GM21390 (cell line): ENCODE data around the gene LAMC1.

Source experiments
- ATAC-seq: cut with Tn5 transposase; IDR thresholded peaks from one replicate; pipeline ENCODE4 v1.9.1; 2021; ENCODE audit not compliant: unreplicated experiment

The LAMC1 gene

DNA sequence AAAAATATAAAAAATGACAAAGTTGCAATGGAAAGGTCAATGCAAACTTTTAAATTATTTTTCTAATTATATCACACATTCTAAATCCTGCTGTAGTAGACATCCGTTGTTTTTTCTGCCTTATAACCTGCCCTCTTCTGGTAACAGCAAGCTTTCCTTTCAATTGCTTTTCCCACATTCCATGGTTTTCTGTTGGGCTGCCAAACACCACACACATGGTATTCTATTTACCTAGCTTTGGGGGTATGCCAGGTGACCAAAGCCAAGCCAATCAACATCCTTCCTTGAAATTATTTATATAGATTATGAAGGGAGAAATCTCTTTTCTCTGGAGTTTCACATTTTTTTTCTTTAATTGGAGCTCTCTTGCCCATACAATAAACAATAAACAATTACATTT lies 3.4 kb upstream of the LAMC1 start:
- no peak for ATAC-seq

DNA sequence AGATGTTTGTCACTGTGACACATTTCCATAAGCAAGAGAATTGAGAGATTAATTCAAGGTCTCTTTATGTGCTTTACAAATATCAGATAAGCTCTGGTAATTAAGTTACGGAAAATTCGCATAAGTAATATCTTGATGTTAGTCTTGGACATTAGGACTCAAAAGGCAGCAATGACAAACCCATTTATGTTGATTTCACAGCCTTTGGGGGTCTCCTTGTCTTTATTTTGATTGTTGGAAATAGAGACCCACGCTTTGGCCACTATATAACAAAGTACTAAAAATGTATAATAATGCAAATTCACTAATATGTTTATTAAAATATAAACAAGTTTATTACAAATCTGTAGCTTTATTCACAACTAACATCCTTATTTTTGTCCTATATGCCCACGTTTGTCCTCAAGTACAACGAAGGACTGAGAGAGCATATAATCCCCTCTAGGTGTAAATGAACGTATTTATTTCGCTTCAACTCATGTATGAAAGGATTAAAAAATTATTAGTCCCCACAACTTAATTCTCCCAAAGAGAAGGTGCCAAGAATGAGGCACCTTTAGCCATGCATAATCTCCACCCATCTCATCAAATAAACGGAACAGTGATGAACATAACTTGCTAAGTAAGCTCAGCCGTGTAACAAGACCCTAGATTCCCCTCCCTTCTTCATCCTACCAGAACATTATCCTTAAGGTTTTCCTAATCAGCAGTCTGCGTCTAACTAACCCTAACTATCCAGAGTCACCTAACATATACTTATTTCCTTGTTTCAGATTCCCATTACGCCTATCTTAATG lies 1.6 kb upstream of the LAMC1 start:
- no peak for ATAC-seq

DNA sequence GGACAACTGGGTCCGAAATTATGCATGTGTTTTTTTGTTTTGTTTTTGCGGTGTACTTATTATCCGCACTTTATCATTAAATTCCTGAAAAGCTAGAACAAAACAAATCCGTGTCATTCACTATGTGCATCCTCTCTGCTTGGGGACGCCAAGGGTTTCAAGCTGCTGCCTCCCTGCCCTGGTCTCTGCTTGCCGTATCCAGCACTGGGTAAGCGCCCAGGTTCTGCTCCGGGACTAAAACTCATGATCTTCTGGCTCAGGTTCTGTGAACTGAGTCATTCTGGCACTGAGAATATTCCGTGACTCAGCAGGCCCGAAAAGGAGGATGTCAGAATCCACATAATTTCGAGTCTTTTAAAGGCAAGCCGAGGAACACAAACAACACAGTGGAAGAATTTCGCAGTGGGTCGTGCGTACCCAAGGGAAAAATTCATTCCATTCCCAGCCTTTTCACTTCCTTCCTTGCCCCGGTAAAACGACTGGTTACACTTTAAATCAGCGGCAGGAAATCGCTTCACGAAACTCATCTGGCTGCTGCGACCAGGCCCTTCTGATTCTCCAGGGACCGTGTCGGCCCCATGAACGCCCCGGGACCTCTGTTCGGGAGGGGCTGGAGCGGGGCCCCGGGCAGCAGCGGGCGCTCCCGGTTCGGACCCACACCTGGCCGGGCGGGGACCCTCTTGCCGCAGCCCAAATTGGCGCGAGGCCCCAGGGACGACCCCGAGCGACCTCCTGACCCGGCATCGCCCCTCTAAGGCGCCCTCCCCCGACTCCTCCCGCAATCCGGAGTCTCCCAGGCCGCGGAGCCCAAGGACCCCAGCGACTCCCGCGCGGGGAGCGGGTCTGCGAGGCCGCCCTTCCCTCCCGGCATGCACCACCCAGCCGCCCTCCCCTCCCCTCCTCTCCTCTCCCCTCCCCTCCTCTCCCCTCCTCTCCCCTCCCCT lies 746 bp upstream of the LAMC1 start:
- ATAC-seq = peak; percentile 35

DNA sequence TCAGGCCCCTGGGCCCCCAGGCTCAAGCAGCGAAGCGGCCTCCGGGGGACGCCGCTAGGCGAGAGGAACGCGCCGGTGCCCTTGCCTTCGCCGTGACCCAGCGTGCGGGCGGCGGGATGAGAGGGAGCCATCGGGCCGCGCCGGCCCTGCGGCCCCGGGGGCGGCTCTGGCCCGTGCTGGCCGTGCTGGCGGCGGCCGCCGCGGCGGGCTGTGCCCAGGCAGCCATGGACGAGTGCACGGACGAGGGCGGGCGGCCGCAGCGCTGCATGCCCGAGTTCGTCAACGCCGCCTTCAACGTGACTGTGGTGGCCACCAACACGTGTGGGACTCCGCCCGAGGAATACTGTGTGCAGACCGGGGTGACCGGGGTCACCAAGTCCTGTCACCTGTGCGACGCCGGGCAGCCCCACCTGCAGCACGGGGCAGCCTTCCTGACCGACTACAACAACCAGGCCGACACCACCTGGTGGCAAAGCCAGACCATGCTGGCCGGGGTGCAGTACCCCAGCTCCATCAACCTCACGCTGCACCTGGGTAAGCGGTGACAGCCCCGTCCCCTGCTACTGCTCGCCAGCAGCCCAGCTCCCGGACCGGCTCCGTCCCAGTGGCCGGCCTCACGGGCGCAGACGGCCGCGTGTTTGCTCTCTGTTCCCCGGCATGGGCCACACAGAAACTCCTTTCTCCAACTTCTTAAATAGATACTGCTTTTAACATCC lies 539 bp downstream of the LAMC1 start:
- peak; percentile 62 for ATAC-seq

DNA sequence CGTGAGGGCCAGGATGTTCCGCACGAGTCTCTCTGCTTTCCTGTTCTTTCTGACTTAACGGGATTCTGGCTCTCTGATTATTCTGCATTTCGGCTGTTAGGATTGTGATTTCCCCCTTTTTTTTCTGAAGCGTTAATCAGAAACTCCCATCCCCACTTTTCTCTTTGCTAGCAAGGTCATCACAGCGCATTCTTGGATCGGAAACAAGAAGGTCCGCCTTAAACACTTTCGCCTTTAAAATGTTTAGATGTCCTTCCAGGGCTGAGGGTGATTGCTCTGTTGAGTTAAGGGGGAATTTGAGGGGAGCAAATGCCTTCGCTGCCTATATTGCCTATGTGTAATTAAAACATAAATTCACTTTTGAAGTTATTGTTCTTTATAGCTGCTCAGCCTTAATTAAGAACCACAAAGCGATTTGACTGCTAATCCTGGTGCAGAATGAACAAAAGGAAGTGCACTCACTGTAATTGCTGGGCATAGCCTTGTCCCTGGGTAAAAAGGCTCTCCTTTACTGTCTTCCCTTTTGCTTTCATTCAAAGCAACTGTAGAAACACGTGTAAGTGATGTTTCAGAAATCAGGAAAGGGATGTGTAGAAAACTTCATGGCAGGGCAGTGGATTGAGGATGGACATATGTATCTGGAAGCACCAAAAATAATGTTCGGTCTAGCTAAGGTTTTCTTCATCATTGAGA lies 1.2 kb downstream of the LAMC1 start:
- no peak for ATAC-seq

DNA sequence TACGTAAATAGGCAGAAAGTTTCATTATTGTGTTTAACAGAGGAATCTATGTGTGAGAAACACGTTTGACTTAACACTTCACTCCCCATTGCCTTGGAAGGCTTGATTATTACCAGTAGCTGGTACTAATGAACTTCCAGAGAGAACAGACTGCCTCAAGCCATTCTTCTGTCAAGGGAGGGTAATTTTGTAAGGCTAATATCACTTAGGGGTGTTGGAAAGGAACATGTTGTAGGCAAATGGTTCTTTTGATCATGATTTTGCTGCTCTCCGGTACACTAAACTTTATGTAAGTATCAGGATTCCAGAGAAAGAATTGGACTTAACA lies 1.8 kb downstream of the LAMC1 start:
- no peak for ATAC-seq

DNA sequence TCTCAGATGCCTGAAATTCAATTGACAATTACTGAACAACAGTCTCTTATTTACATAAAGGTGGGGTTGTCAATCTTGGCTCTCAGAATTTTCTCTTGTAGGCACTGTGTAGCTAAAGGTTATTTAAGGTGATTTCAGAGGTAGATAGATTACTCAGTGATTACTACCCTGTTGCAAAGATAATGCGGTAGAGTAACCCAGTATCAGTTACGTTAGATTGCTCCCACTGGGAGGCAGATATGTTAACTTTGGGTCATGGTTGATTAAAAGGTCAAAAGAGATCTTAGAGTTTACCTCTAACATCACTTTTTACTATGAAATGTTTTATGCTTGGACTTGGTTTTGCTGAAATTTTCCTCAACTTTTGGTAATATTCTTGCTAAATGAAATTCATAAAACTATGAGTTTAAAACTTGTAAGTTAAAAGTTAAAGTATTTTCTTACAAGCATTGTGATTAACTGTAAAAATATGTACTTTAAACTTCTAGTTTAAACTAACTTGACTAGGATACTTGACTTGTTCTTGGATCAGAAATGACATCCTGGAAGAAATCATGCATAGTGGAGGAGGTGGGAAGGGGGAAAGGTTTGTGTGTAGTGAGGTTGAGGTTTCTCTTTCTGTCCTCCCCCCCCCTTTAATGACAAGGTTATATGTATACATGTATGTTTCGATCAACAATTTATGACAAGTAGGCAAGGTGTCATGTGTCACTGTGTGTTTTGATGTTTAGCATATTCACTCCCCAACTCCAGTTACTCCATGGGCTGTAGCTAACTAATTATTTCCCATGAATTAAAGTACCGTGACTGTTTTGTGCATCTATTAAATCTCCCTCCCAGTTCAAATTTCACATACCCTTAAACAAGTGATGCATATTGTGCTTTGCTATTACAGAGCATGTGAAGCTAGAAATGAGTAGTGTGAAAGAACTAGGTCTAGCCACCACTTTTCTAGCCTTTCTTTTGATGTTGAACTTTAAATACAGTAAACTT lies 2.9 kb downstream of the LAMC1 start:
- ATAC-seq = no peak

DNA sequence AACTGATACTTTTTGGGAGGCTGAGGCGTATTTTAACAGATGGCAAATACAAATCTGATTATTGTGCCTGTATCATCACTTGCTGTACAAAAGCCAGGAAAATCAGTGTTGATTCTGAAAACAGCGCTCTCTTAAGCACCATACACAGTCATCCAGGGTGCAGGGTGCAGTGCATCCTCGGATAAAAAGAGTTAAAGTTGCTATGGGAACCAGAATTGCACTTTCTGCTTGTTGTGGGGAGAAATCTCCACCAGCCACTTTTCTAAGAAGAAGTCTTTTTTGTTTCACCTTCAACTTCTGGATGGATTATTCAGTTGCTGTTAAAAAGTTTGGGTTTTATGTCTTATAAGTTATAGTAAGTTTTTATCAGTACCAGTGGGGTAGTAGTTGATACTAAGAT lies 3.8 kb downstream of the LAMC1 start:
- no peak for ATAC-seq

DNA sequence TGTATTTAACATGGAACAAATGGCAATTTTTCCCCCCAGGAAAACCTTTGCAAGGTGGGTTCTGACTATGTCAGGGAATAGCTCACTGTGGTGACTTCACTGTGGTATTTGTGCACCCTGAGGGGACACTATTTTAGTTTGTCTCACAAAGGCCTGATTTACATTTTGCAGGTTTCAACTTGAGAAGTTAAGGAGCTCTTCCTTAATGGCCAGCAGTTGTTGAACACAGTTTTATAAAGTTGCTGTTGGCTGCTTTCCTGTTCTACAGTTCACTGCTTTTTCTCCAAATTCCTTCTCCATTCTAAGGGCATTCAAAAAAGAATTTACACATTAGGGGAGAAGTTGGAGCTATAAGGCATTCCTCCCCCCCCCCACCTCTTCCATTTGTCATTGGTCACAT lies 4.6 kb downstream of the LAMC1 start:
- no peak for ATAC-seq

DNA sequence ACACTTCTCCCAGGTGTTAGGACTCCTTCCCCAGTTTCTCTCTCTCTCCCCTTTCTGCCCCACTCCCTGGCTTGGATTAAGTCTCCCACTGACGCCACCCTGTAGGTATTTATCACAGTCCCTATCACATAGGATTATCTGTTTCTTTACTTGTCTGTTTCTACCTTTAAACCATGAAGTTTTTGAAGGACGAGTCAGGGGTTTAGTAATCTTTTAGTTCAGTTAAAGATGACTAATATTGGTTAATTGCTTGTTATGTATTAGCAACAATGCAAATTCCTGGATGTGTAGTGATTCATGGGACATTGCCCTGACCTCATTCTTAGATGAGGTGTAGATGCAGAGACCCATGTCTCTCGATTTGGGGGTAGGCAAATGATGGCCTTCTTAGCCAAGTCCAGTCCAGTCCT lies 6.4 kb downstream of the LAMC1 start:
- ATAC-seq = no peak

DNA sequence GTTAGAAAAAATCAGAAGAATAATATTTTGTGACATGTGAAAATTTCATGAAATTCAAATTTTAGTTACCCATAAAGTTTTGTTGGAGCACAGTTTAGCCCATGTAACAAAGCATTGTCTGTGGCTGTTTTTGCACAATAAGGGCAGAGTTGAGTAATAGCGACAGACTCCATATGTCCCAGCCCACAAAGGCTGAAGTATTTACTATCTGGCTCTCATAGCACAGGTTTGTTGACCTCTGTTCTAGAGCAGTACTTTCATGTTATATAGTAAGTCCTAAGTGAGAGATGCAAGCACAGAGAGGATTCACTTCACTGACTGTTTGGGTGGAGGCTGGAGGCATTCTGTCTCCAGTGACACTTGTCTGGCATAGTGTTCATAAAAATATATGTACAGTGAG lies 6.8 kb downstream of the LAMC1 start:
- no peak for ATAC-seq

DNA sequence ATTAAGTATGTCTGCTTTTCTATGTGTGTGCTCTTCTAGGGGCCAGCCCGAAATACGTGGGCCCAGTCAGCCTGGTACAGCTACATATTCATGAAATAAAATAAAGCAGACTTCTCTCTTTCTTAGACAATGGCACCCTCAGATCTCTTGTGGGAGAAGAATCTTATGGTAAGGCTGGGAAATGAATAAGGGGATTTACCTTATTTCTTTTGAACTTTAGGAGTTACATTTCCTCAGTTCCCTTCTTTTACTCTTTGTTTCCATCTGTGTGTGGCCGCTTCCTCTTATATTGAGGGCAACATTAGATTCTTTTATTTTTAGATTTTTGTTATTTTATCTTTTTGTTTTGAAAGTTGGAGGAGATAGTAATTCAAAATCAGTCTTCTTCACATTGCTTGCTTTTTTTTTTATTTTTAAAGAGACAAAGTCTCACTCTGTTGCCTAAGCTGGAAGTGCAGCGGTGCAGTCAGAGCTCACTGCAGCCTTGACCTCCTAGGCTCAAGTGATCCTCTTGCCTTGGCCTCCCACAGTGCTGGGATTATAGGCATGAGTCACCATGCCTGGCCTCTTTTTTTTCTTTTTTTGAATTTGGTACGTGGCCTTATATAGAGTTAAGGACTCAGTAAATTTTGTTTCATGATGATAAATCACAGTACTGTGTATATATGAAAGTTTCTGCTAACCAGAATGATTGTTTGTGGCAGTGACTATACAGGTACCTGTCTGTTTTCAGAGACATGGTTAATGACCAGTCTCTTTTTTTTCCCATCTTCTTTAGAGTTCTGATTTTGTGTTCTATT lies 9.1 kb downstream of the LAMC1 start:
- no peak for ATAC-seq

DNA sequence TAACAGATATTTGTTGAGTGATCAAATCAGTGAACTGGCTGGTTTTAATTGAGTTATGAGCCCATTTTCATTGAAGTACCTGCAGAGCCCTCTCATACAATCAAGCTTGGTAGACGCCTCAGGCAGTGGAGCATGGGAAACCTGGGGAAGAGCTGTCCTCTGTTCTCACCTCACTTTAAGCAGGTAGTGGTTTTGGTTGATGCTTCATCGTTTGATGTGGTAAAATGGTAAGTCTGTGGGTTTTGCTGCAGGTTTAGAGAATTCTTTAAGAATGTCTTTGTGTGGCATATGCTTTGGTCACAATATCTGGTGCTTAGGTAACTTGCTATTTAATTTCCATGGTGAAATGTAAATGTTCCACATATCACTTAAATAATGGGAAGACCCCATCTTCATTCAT lies 10.0 kb downstream of the LAMC1 start:
- ATAC-seq = no peak

DNA sequence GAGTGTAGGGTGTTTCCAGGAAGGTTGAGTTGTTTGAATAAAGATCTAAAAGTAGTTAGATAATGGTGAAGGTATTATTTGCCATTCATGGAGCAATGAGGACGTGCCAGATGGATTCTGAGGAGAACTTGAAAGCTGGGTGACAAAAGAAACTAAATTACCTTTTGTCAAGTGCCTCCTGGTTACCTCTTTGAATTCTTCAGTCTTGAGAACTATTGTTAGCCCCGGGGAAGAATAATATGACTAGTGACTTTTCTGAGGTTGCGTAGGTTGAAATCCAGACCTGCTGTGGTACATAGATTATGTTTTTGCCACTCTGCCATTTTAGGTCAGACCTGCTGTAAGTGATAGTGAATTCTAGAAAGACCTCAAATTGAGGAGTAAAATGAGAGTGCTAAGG lies 11.5 kb downstream of the LAMC1 start:
- no peak for ATAC-seq

DNA sequence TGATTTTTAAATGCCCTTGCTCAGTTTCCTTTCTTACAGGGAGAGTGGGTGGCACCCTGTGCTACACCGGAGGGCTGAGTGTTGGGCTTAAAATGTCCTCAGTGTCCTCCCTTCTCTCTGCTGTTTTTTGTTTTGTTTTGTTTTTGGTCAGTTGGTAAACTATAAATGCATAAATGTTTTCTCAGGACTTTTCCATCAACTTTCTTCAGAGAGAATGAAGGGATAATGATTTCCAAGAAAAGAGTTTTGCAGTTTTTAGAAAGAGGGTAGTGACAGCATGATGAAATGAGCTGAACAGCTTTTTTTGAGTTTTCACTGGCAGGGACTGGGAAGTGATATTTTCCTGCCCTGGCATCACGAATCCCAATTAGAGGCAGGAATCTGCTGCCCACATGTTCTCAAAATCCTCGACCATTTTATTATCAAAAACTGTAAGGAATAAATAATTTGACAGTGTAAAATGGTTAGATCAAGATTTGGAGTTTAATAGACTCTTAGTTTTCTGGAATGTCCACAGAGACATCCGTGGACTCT lies 15.2 kb downstream of the LAMC1 start:
- ATAC-seq = no peak

DNA sequence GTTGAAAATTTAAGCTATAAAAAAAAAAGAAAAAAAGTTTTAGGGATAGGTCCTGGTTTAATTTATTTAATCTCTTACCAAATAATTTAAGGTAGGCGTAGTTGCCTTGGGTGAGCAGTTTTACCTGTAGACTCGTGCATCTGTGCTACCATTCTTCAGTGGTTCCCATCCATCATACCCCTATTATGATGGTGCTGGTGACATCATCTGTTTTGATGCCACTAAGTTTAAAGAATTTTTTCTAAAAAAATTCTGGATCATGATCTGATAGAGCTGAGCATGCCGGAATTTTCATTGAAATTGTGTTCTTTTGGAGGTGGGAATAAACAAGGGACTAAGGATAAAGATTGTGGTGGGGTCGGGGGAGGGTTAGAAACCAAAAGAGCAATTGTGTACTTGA lies 15.7 kb downstream of the LAMC1 start:
- no peak for ATAC-seq

DNA sequence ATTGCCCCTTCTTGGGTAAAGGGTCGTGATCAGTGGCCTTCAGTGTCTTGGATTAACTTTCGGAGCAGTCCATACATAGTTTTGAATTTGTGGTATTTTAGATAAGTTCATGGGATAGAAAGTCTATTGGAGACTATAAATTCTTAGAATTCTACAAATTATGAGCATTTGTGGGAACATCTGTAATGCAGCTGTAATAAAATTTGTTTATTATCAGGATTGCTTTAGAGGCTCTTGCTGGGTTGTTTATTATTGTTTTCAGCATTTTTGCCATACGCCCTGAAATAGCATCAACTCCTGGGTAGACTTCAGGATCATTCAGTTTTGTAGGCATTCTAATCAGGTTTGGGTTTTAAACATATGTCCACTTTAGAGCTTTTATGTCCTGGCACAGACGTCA lies 16.1 kb downstream of the LAMC1 start:
- ATAC-seq = no peak

DNA sequence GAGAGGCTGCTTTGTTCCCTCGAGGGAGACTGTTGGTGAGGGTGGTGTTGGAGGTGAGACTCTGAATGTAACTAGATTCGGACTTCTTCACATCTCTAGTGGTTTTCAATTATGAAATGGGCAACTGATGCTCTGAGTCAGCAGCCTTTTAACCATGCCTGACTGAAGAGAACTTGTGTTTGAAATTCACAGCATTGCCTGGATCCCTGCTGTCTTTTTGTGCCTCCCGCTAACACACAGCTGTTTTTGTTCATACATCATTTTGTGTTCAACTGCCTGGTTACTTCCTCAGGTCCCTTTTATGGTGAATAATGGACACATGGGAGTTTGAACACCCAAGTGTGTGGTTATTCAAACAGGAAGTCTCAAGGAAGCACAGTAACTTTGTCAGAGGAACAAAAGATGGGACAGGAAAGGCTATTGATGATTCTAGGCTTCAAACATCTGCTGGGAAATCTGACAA lies 16.8 kb downstream of the LAMC1 start:
- ATAC-seq = peak; percentile 46

DNA sequence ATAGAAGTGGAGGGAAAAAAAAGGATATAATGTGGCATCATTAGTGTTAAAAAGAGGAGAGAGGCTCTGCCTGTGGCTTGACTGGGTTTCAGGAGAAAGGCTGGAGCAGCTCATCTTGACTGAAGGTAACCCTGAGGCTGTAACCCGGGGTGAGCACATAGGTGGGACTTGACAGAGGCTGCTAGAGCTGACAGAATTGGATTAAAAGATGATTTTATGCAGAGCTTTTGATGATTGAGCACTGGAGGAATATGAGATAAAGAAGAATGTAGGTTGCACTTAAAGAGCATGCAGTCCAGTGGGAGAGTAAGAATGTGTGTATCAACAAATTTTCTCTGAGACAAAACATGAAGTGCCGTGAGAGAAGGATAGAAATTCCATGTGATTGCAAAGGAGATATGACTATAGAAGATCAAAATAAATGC lies 17.3 kb downstream of the LAMC1 start:
- ATAC-seq = no peak
